ENCODE results near the gene AGTPBP1.

GRCh38 chr9:85524531-85524930 lies 217.2 kb downstream of the AGTPBP1 start:
- no peak for TF ChIP-seq POLR2A (IDR thresholded peaks at IDR 0.05; ENCODE audit: low read depth, low read length)
- no peak for TF ChIP-seq POLR2AphosphoS5 (IDR thresholded peaks at IDR 0.05; ENCODE audit: low read depth, low read length)
- no peak for TF ChIP-seq TAF1 (IDR thresholded peaks at IDR 0.05; ENCODE audit: borderline replicate concordance, low read depth, low read length)

Data from GM12892 (cell line).